Testis (tissue), 2 donors: ENCODE data around the gene VGLL4.

Experiments
- POLR2A ChIP-seq: fragments of 450-650 bp; IDR thresholded peaks from one replicate; pipeline ENCODE4 v1.6.1; 2017; ENCODE audit warnings: antibody characterized with exemption, mild to moderate bottlenecking, moderate library complexity
- TF ChIP-seq, protein P1 (sequence below), 3 experiments: fragments of 450-650 bp in 2 of 3; fragments of 200-600 bp in 1 of 3; sonication (generic) in 1 of 3; IDR thresholded peaks; one replicate each; pipeline ENCODE4 v1.5.1; 2016 to 2019; ENCODE audit warnings: antibody characterized with exemption in 3 of 3, mild to moderate bottlenecking in 2 of 3, moderate library complexity in 1 of 3

DNA sequence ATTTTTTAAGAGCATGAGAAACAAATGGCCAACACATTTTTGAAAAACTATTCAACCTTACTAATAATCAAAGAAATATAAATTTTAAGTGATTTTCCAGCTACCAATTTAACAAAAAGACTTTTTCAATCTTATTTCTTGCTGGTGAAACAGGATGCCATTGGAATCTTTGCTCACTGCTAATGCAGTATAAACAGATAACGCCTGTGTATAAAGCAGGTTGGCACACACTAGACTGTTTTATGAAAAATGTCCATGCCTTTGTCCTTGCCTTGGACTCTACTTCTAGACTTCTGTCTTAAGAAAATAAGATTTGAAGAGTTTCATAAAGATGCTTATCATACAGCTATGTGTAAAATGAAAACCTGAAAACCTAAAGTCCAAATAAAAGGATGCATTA lies 5.0 kb upstream of the VGLL4 start:
- TF ChIP-seq, protein P1, sequence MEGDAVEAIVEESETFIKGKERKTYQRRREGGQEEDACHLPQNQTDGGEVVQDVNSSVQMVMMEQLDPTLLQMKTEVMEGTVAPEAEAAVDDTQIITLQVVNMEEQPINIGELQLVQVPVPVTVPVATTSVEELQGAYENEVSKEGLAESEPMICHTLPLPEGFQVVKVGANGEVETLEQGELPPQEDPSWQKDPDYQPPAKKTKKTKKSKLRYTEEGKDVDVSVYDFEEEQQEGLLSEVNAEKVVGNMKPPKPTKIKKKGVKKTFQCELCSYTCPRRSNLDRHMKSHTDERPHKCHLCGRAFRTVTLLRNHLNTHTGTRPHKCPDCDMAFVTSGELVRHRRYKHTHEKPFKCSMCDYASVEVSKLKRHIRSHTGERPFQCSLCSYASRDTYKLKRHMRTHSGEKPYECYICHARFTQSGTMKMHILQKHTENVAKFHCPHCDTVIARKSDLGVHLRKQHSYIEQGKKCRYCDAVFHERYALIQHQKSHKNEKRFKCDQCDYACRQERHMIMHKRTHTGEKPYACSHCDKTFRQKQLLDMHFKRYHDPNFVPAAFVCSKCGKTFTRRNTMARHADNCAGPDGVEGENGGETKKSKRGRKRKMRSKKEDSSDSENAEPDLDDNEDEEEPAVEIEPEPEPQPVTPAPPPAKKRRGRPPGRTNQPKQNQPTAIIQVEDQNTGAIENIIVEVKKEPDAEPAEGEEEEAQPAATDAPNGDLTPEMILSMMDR (IDR thresholded peaks at IDR 0.05): no peak
- TF ChIP-seq POLR2A: no peak
